ENCODE results near the gene OSCAR.
A peak's percentile ranks its signal among the peaks of the same experiment; 100 is the strongest.
"Not testable (repeated sequence)": the region's sequence is repeated elsewhere in the genome, so short reads cannot be mapped to it uniquely, and the experiment has no call there.

Gene OSCAR

GRCh38 chr19:54124393-54124792 lies 23.8 kb upstream of the OSCAR start:
- DNase-seq: no peak

DNA sequence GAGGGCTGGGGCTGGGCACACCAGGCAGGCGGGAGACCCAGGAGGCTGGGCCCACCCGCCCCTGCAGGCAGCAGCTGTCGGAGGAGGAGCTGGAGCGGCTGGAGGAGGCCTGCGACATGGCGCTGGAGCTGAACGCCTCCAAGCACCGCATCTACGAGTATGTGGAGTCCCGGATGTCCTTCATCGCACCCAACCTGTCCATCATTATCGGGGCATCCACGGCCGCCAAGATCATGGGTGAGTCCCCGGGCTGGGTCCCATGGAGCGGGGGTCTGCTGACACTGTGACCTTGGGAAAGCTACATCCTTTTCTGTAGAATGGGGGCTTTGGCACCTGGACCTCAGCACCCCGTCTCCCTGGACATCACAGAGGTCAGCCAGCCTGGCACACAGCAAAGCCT lies 23.1 kb upstream of the OSCAR start:
- DNase-seq: no peak

DNA sequence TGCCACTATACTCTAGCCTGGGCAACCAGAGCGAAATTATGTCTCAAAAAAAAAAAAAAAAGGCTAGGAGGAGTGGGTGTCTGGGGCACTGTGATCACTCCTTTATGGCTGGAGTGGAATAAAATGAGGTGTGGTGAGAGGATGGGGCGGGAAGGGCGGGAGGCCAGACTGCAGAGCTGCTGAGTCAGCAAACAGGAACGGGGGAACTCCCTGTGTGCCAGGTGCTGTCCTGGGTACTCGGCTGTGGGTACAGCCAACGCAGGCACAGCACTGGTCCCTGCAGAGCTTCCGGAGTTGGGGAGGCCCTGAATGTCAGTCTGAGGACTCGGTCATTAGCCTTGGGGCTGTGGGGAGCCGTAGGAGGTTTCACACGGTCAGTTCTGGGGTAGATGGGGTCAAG lies 20.7 kb upstream of the OSCAR start:
- no peak for DNase-seq

- peak; percentile 99 for DNase-seq
These were observed 14.8 kb upstream of the OSCAR start, which contains the start of the genes PRPF31 and TFPT for GRCh38 chr19:54115109-54116063. PRPF31 (plus strand) TSS chr19:54115754; CDS start chr19:54118279, 2,525 bp downstream. TFPT (minus strand) TSS chr19:54115657; CDS start chr19:54115269, 388 bp downstream.

DNA sequence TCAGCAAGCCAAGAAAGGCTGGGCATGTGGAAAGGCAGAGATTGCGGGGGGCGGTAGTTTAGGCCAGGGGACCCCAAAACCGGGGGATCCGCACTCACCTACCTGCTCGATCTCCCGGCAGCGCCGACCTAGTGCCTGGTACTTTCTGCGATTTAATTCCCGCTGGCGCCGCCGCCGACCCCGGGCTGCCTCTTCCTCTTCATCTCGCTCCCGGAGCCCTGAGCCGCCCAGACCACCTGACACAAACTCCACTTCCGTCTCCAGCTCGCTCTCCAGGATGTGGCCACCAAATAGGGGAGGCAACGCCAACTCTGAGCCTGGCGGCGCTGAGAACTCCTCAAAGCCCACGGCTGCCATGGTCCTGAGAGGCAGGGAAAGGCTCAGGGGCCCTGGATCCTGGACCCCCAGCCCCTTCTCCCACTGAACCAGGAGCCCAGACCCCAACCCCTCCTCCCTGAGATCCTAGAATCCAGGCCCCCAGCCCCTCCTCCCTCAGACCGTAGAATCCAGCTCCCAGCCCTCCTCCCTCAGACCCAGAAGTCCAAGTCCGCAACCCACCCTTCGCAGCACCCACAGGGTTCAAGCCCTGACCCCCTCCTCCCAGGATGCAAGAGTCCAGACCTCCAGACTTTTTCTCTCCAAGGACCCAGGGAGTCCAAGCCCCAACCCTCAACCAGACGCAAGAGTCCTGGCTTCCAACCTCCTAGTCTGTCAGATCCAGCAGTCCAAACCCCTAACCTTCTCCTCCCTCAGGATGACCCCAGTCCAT lies 13.9 kb upstream of the OSCAR start:
- DNase-seq: peak; percentile 86

GRCh38 chr19:54109651-54110050 lies 9.0 kb upstream of the OSCAR start:
- DNase-seq: no peak

DNA sequence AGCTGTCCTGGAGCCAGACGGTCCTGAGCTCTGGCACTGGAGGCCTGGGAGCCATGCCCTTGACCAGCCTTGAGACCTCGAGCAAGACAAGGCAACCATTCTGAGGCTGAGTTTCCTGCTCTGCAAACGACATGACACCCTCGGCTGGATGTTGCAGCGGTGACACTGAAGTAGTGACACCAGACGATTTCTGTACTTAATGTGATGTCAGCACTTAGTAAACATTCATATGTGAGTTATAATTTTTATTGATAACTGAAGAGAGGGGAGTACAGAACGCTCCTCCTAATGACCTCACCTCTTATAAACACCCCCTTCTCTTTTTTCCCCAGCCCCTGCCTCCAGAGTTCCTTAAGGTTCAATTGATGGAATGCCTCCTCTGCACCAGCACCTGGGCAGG lies 7.9 kb upstream of the OSCAR start:
- no peak for DNase-seq

DNA sequence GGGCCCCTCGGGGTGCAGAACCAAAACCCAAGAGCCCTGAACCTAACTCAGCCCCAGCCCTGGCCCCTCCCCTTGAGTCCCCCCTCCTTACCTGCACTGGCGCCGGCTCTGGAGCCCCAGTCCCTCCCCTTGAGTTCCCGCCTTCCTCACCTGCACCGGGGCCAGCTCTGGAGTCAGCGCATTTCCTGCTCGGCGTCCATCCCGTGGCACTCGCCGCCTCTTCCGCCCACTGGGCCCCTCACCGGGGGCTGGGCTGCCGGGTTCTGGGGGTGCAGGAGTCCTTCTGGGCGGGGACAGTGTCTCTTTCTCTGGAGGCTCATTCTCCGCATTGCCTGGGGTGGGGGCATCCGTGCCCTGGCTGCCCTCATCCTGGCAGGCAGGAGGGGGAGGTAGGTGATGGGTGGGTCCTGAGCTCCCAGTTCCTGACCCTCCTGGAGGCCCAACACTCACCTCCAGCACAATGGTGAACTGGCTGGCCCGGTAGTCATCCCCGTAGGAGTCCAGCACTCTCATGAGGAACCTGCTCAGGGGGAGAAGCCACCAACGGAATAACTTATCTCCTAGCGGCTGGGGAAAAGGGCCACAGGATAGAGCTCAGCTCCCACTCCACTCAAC lies 7.4 kb upstream of the OSCAR start:
- no peak for DNase-seq

GRCh38 chr19:54106716-54107115 lies 6.1 kb upstream of the OSCAR start:
- DNase-seq: no peak

- no peak for DNase-seq
These were observed 5.2 kb upstream of the OSCAR start for GRCh38 chr19:54105796-54106195.

GRCh38 chr19:54104998-54105715 lies 4.6 kb upstream of the OSCAR start:
- no peak for DNase-seq

DNA sequence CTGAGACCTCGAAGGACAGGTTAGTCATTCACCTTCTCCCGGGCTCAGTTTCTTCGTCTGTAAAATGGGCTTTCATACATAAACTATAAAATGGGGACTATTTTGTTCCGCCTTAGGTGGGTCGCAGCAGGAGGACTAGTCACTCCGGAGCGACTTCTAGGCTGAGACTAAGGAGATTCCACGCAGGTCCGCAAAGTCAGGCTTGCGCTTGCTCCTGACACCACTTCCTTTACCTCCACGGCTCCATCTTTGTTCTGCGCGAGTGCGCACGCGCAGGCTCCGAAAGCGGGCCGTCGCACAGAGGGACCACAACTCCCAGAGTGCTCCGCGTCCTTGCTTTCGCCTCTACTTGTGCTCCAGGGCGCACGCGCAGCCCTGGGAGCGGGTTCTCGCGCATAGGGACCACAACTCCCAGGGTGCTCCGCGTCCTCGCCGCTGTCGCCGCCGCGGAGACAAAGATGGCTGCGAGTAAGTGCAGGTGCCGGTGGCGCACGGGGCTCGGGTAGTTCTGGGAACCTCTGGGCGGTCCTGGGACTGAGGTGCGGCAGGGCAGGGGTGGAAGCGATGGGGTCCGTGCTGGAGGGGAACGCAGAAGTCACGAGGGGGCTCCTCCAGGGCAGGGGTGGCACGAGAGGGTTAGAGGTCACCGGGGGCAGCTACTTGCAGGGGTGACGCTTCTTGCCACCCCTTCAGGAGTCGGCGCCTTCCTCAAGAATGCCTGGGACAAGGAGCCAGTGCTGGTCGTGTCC lies 2.0 kb upstream of the OSCAR start, which contains the start of gene NDUFA3:
Gene NDUFA3, plus strand, starts transcription at position 435 of the 749 bp plus-strand sequence. Its CDS starts 24 bp downstream, at position 459.
- DNase-seq: peak; percentile 99

DNA sequence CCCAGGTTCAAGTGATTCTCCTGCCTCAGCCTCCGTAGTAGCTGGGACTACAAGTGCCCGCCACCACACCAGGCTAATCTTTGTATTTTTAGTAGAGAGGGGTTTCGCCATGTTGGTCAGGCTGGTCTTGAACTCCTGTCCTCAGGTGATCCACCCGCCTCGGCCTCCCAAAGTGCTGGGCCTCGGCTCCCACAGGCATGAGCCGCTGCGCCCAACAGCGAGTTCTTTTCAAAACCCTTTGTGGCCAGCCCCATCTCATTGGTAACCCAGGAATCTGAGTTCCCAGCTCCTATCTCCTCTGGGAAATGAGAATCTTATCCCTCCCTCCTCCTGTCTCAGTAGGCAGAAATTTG lies 724 bp downstream of the OSCAR start:
- not testable (repeated sequence) for DNase-seq

- no peak for DNase-seq
These were observed 1.3 kb downstream of the OSCAR start for GRCh38 chr19:54099190-54099902.

- peak; percentile 59 for DNase-seq
These were observed 3.9 kb downstream of the OSCAR start for GRCh38 chr19:54096617-54097106.

GRCh38 chr19:54095859-54096616 lies 4.6 kb downstream of the OSCAR start:
- DNase-seq: peak; percentile 70

DNA sequence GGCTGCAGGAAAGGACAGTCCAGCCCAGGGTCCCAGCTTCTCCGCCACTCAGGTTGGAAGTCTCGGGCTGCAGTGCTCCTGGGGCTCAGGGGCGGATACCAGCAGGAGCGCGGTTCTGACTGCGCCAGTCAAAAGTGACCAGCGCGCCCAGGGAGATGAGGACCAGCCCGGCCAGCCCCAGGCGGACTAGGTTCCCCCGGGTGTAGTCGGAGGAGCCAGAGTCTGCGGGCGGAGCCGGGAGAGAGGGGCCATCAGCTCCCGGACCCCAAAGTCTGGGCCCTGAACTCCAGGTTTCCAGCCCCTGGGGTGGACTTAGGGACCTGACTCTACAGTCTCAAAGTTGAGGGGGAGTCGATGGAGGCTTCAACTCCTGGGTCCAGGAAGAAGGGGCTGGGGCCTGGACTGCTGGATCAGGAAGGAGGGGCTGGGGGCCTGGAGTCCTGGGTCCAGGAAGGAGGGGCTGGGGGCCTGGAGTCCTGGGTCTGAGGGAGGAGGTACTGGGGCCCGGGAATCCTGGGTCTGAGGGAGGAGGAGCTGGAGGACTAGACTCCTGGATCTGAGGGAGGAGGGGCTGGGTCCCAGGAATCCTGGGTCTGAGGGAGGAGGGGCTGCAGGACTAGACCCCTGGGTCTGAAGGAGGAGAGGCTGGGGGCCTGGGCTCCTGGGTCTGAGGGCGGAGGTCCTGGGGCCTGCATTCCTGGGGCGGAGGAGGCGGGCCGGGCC lies 5.3 kb downstream of the OSCAR start:
- DNase-seq: no peak

DNA sequence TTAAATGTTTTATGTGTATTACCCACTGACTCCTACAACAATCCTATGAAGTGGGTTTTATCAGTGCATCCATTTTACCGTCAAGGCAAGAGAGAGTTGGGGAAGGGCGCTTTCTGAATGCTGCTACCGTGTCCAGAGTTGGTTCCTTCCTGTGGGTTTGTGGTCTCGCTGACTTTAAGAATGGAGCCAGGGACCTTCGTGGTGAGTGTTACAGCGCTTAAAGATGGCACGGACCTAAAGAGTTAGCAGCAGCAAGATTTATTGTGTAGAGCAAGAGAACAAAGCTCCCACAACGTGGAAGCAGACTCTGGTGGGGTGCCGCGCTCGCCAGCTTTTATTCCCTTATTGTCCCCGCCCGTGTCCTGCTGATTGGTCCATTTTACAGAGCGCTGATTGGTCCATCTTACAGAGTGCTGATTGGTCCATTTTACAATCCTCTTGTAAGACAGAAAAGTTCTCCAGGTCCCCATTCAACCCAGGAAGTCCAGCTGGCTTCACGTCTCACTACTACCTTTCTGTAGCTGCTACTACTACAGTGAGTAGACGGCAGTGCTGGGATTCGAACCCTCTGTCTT lies 6.1 kb downstream of the OSCAR start:
- DNase-seq: peak; percentile 56

DNA sequence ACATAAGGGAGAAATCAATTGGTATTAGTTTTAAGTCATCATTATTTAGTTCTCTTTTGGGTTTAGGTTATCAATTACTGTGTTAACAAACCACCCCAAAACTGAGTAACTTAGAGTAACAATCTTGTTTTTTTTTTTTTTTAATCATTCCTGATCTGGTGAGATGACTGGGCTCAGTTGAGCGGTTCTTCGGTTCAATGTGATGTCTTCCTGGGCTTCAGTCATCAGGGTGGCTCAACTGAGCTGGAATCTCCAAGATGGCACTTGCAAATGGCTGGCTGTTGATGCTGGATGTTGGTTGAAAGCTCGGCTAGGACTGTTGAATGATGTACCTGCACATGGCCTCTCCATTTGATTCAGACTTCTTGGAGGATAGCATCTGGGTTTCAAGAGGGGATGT lies 16.2 kb downstream of the OSCAR start:
- no peak for DNase-seq
